Measurements from ENCODE around the gene FCHSD1.

- TF ChIP-seq CTCF (IDR thresholded peaks at IDR 0.05) (no peak), POLR2A (IDR thresholded peaks at IDR 0.05) (no peak)
Observed at GRCh38 chr5:141617128-141617527, 34.1 kb downstream of the FCHSD1 start.
